Measurements from ENCODE around the gene PRR23E. TPM values are rescaled to one million over a fixed set of nuclear protein-coding genes. Genes with fewer than 3 reads are reported as not detected.

Gene PRR23E
- total and polyA plus RNA-seq, 3 experiments from 2014 or later: not detected

DNA sequence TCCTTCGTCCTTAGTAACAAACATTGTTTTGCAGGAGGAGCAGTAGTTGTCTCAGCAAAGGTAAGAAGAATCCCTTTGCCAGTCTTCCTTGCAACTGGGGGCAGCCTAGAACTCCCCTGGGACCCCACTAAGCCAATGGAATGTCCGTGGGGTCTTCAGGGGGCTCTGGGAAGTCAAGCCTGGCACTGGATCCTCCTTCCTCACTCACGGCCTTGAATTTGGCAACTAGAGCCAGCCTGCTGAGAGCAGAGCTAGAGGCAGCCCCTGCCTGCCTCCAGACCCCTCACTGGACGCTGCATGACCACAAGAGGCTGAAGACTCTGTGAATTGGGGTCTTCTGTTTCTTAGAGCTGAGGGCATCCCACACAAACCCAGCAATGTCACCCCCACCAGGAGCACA lies 18.6 kb upstream of the PRR23E start:
- Mint-ChIP-seq H3K4me1 (no peaks in the 10 kb centered on the region), H3K27ac (no peak overlapping the region), H3K9me3 (peaks cover 0 to 2% (median 0%) of the 10 kb centered on the region in 5 donors), H3K4me3 (no peak overlapping the region), H3K27me3 (peaks cover 21 to 37% of the 10 kb centered on the region in 2 donors), H3K36me3 (no peaks in the 10 kb centered on the region)
- H3K9me3 ChIP-seq (ENCODE audit: low read length): no peaks in the 10 kb centered on the region
- POLR2A ChIA-PET: no interaction called here
- H3K27ac ChIP-seq (ENCODE audit: low read depth, low read length): no peak overlapping the region
- no peak for DNase-seq
- H3K27me3 ChIP-seq (ENCODE audit: insufficient read depth, low read length, poor library complexity, severe bottlenecking): no peaks in the 10 kb centered on the region
- CTCF ChIA-PET: no interaction called here
- no peak overlapping the region for H3K4me3 ChIP-seq (ENCODE audit: low read length)
- H3K4me1 ChIP-seq (ENCODE audit: insufficient read depth, low read length): no peaks in the 10 kb centered on the region
- H3K36me3 ChIP-seq (ENCODE audit: insufficient read depth, low read length): no peaks in the 10 kb centered on the region

DNA sequence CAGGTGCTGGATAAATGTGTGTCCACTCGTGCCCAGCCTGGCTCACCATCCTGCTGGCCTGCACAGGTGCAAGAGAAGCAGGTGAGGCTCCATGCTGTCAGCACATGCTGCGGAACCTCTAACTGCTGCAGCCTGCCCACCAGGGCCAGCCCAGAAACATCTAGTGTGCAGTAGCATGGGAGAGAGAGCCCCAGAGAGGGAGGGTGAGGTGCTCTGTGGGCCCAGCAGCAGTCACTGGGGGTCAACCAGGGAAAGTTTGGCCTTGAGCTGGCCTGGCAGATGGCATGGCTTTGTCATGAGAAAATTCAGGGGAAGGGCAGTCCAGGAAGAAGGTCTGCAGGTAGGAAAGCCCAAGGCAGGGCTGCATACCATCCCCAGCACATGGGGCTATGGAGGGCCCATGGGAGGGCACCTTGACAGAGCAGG lies 18.2 kb upstream of the PRR23E start:
- ChIA-PET POLR2A (no interaction called here), CTCF (no interaction called here)
- Mint-ChIP-seq H3K27me3 (peaks cover 17 to 37% of the 10 kb centered on the region in 2 donors), H3K4me1 (no peaks in the 10 kb centered on the region), H3K36me3 (no peaks in the 10 kb centered on the region), H3K9me3 (peaks cover 0 to 2% (median 0%) of the 10 kb centered on the region in 5 donors), H3K4me3 (no peak overlapping the region), H3K27ac (no peak overlapping the region)
- Histone ChIP-seq H3K4me1 (ENCODE audit: insufficient read depth, low read length) (no peaks in the 10 kb centered on the region), H3K4me3 (ENCODE audit: low read length) (no peak overlapping the region), H3K27ac (ENCODE audit: low read depth, low read length) (no peak overlapping the region), H3K36me3 (ENCODE audit: insufficient read depth, low read length) (no peaks in the 10 kb centered on the region), H3K9me3 (ENCODE audit: low read length) (no peaks in the 10 kb centered on the region), H3K27me3 (ENCODE audit: insufficient read depth, low read length, poor library complexity, severe bottlenecking) (no peaks in the 10 kb centered on the region)
- no peak for DNase-seq

DNA sequence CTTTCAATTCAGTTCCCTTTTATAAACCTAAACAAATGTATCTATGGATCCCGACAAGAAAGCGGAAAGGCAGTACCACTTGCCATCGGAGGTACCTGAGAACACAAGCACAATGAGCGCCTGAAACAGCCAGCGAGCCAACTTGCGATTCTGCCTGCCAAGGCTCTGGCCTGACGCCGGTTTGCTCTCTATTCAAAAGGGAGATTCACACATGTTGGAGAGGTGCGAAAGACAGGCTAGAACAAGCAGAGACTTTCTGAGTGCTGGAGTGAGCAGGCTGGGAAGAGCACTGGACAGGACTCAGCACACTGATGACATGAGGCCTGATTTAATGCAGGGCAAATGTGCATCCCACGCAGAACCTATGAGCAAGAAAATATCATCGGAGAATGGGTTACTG lies 17.7 kb upstream of the PRR23E start:
- H3K4me1 ChIP-seq (ENCODE audit: insufficient read depth, low read length): no peaks in the 10 kb centered on the region
- H3K27ac ChIP-seq (ENCODE audit: low read depth, low read length): no peak overlapping the region
- Mint-ChIP-seq H3K36me3 (no peaks in the 10 kb centered on the region), H3K9me3 (peaks cover 0 to 2% (median 0%) of the 10 kb centered on the region in 5 donors), H3K4me1 (no peaks in the 10 kb centered on the region), H3K27me3 (peaks cover 14 to 35% of the 10 kb centered on the region in 2 donors), H3K4me3 (no peak overlapping the region), H3K27ac (no peak overlapping the region)
- no peak for DNase-seq
- H3K4me3 ChIP-seq (ENCODE audit: low read length): no peak overlapping the region
- H3K36me3 ChIP-seq (ENCODE audit: insufficient read depth, low read length): no peaks in the 10 kb centered on the region
- H3K27me3 ChIP-seq (ENCODE audit: insufficient read depth, low read length, poor library complexity, severe bottlenecking): no peaks in the 10 kb centered on the region
- H3K9me3 ChIP-seq (ENCODE audit: low read length): no peaks in the 10 kb centered on the region
- ChIA-PET POLR2A (no interaction called here), CTCF (no interaction called here)

GRCh38 chr3:127177226-127177625 lies 15.7 kb upstream of the PRR23E start:
- Mint-ChIP-seq H3K4me1 (no peaks in the 10 kb centered on the region), H3K4me3 (no peak overlapping the region), H3K27ac (no peak overlapping the region), H3K9me3 (peaks cover 0 to 2% (median 0%) of the 10 kb centered on the region in 5 donors), H3K27me3 (peaks cover 8 to 27% of the 10 kb centered on the region in 2 donors), H3K36me3 (no peaks in the 10 kb centered on the region)
- Histone ChIP-seq H3K4me3 (ENCODE audit: low read length) (no peak overlapping the region), H3K36me3 (ENCODE audit: insufficient read depth, low read length) (no peaks in the 10 kb centered on the region), H3K4me1 (ENCODE audit: insufficient read depth, low read length) (no peaks in the 10 kb centered on the region), H3K27ac (ENCODE audit: low read depth, low read length) (no peak overlapping the region), H3K9me3 (ENCODE audit: low read length) (no peaks in the 10 kb centered on the region), H3K27me3 (ENCODE audit: insufficient read depth, low read length, poor library complexity, severe bottlenecking) (no peaks in the 10 kb centered on the region)
- CTCF ChIA-PET: no interaction called here
- POLR2A ChIA-PET: no interaction called here
- DNase-seq: no peak

GRCh38 chr3:127180859-127181258 lies 12.1 kb upstream of the PRR23E start:
- Histone ChIP-seq H3K36me3 (ENCODE audit: insufficient read depth, low read length) (no peaks in the 10 kb centered on the region), H3K27me3 (ENCODE audit: insufficient read depth, low read length, poor library complexity, severe bottlenecking) (no peaks in the 10 kb centered on the region), H3K4me1 (ENCODE audit: insufficient read depth, low read length) (no peaks in the 10 kb centered on the region), H3K4me3 (ENCODE audit: low read length) (no peak overlapping the region), H3K9me3 (ENCODE audit: low read length) (no peaks in the 10 kb centered on the region), H3K27ac (ENCODE audit: low read depth, low read length) (no peak overlapping the region)
- H3K4me1 Mint-ChIP-seq: no peaks in the 10 kb centered on the region
- DNase-seq: no peak
- no peaks in the 10 kb centered on the region for H3K36me3 Mint-ChIP-seq
- ChIA-PET CTCF (no interaction called here), POLR2A (no interaction called here)
- H3K27ac Mint-ChIP-seq: no peak overlapping the region
- H3K4me3 Mint-ChIP-seq: no peak overlapping the region
- H3K27me3 Mint-ChIP-seq: peaks cover 3 to 12% of the 10 kb centered on the region in 2 donors
- peaks cover 0 to 2% (median 0%) of the 10 kb centered on the region in 5 donors for H3K9me3 Mint-ChIP-seq

GRCh38 chr3:127182431-127182830 lies 10.5 kb upstream of the PRR23E start:
- Mint-ChIP-seq H3K4me1 (no peaks in the 10 kb centered on the region), H3K4me3 (no peak overlapping the region), H3K36me3 (no peaks in the 10 kb centered on the region), H3K9me3 (peaks cover 0 to 2% (median 0%) of the 10 kb centered on the region in 5 donors), H3K27me3 (peaks cover 4 to 15% of the 10 kb centered on the region in 2 donors), H3K27ac (no peak overlapping the region)
- H3K9me3 ChIP-seq (ENCODE audit: low read length): no peaks in the 10 kb centered on the region
- no peak overlapping the region for H3K4me3 ChIP-seq (ENCODE audit: low read length)
- POLR2A ChIA-PET: no interaction called here
- H3K36me3 ChIP-seq (ENCODE audit: insufficient read depth, low read length): no peaks in the 10 kb centered on the region
- no peaks in the 10 kb centered on the region for H3K27me3 ChIP-seq (ENCODE audit: insufficient read depth, low read length, poor library complexity, severe bottlenecking)
- CTCF ChIA-PET: no interaction called here
- DNase-seq: no peak
- H3K27ac ChIP-seq (ENCODE audit: low read depth, low read length): no peak overlapping the region
- H3K4me1 ChIP-seq (ENCODE audit: insufficient read depth, low read length): no peaks in the 10 kb centered on the region

DNA sequence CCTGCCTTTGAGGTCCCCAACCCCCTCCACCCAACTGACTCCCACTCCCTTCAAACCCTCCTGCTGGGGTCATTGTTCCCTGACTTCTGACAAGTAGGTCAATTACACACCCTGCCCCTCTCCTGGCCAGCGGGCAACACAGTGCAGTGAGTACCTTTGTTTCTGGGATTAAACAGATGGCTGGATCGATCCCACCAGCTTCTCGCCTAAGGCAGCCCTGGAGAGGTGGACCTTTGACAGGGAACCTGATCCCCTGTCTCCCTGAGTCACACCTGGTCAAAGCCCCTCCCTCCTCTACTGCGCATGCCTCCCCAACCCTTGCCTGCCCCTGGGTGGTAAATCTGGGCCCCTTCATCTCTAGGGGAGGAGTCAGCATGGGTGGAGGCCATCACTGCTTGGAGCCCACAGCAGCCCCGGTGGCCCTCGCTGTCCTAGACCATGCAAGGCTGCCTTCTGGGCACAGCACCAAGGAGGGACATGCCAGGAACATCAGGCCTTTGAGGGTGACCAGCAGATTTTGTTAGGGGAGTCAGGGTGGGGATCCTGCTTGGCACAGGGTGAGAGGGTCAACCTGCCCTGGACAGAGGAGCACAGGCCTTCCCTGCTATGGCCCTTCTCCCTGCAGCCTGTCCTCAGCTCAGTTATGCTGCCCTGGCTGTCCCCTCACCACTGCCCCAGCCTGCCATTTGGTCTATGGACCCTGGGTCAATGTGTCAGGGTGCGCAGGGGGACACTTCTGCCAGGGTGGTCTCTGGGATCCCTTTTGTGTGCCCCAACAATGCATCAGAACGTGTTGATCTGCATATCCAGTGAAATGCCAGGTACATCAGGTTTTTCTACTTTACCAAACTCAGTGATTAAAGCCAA lies 9.8 kb upstream of the PRR23E start:
- no peak overlapping the region for H3K4me3 ChIP-seq (ENCODE audit: low read length)
- no peaks in the 10 kb centered on the region for H3K4me1 ChIP-seq (ENCODE audit: insufficient read depth, low read length)
- Mint-ChIP-seq H3K9me3 (peaks cover 0 to 3% (median 0%) of the 10 kb centered on the region in 5 donors), H3K27ac (no peak overlapping the region), H3K27me3 (peaks cover 4 to 15% of the 10 kb centered on the region in 2 donors), H3K36me3 (no peaks in the 10 kb centered on the region), H3K4me3 (no peak overlapping the region), H3K4me1 (no peaks in the 10 kb centered on the region)
- CTCF ChIA-PET: no interaction called here
- H3K27ac ChIP-seq (ENCODE audit: low read depth, low read length): no peak overlapping the region
- H3K36me3 ChIP-seq (ENCODE audit: insufficient read depth, low read length): no peaks in the 10 kb centered on the region
- no peaks in the 10 kb centered on the region for H3K9me3 ChIP-seq (ENCODE audit: low read length)
- H3K27me3 ChIP-seq (ENCODE audit: insufficient read depth, low read length, poor library complexity, severe bottlenecking): no peaks in the 10 kb centered on the region
- DNase-seq: no peak
- POLR2A ChIA-PET: no interaction called here

- no peak overlapping the region for H3K4me3 Mint-ChIP-seq
- H3K4me1 ChIP-seq (ENCODE audit: insufficient read depth, low read length): no peaks in the 10 kb centered on the region
- no peak overlapping the region for H3K27ac Mint-ChIP-seq
- DNase-seq: no peak
- no peaks in the 10 kb centered on the region for H3K36me3 ChIP-seq (ENCODE audit: insufficient read depth, low read length)
- peaks cover 0 to 10% (median 0%) of the 10 kb centered on the region in 5 donors for H3K9me3 Mint-ChIP-seq
- H3K36me3 Mint-ChIP-seq: no peaks in the 10 kb centered on the region
- CTCF ChIA-PET: no interaction called here
- H3K4me3 ChIP-seq (ENCODE audit: low read length): no peak overlapping the region
- H3K27me3 Mint-ChIP-seq: peaks cover 4 to 15% of the 10 kb centered on the region in 2 donors
- POLR2A ChIA-PET: no interaction called here
- H3K9me3 ChIP-seq (ENCODE audit: low read length): no peaks in the 10 kb centered on the region
- no peaks in the 10 kb centered on the region for H3K4me1 Mint-ChIP-seq
- no peaks in the 10 kb centered on the region for H3K27me3 ChIP-seq (ENCODE audit: insufficient read depth, low read length, poor library complexity, severe bottlenecking)
- H3K27ac ChIP-seq (ENCODE audit: low read depth, low read length): no peak overlapping the region
These were observed 8.7 kb upstream of the PRR23E start for GRCh38 chr3:127183931-127184869.
